NCI-H2227 (cell line): ENCODE measurements around the gene C14orf180.

Experiments
- DNase-seq: peaks from one replicate; lab custom pipeline; 2025; ENCODE audit not compliant: unreplicated experiment; lab: John Stamatoyannopoulos, UW

Gene C14orf180

DNA sequence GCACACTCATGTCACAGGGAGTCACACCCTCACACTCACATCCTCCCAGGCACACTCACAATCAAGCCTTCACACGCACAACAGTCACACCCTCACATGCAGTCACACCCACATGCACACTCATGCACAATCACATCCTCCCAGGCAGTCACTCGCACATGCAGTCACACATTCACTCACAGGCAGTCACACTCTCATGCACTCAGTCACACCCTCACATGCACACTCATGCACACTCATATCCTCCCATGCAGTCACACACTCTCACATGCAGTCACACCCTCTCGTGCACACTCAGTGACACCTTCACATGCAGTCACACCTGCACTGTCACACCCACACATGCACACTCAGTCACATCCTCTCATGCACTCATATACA, 12.7 kb downstream of the C14orf180 start:
- DNase-seq, result no peak

DNA sequence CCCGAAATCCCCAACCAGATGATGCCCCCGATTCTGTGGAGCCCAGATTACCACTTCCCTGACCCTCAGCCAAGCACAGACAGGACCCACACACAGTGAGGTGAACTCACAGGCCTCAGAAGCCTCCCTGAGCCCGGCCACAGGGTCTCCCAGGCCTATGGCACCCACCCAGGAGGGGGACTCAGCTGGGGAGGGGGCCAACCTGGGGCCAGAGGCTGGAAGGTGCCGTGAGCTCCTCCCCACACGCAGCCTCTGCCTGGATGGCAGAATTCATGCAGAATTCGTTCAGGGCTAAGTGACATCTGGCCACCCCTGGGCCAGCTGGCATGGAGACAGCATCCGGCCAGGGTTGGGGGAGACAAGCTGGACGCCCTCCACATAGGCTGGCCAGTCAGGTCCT, 13.2 kb downstream of the C14orf180 start:
- DNase-seq, result no peak

- no peak for DNase-seq
Measured at GRCh38 chr14:104593241-104593701, 13.7 kb downstream of the C14orf180 start.

DNA sequence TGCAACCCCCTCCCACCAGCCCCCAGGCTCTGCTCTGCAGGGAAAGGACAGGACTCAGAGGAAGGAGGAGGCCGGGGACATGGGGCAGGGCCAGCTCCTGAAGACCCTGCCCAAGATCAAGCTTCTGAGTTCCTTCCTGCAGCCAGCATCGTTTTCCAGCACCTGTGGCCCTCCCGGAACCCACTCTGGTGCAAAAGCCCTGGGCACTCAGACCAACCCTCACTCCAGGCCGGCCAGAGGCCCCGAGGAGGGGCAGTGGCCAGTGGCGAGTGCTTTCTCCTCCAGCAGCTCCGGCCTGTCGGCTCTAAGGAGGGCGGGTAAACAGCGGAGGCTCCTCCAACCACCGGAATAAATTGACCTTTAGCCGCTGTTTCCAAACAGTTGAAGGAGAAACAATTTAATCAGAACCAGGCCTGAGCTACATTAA, 14.2 kb downstream of the C14orf180 start:
- no peak for DNase-seq

DNA sequence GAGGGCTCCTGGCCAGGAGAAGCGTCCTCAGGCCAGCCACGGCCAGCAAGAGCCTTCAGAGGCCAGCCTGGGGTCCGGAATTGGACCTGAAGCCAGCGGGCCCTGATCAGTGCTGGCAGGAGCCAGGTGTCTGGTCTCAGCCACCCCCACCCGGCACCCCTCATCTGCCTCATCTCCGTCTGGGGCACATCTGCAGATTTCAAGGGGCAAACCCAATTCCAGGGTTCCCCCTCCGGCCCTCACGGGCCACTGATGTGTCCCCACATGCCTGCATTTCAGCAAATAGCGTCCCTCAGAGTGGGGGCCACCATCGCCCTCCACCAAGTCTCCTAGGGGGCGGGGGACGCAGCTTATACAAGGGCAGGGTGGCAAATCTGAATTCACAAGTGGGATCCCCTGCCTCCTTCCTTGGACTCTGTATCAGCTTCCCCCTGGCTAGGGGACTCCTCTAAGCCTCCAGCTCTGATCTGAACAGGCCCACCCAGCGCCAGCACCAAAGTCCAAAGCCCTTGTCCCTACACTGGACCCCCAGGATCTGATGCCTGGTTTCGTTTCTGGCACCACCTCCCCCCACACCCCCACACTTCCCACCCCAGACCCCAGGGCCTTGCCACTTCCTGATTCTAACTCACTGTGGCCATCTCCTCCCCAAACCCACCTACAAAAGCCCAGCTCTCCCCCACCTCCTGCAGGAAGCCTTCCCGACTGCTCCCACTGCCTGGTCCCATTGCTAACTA, 14.9 kb downstream of the C14orf180 start:
- DNase-seq, result no peak

- no peak for DNase-seq
Measured at GRCh38 chr14:104595116-104595675, 15.6 kb downstream of the C14orf180 start.

GRCh38 chr14:104595911-104596450, 16.4 kb downstream of the C14orf180 start:
- no peak for DNase-seq

- no peak for DNase-seq
Measured at GRCh38 chr14:104596451-104596918, 16.9 kb downstream of the C14orf180 start.

GRCh38 chr14:104596927-104597351, 17.4 kb downstream of the C14orf180 start:
- DNase-seq, result no peak

DNA sequence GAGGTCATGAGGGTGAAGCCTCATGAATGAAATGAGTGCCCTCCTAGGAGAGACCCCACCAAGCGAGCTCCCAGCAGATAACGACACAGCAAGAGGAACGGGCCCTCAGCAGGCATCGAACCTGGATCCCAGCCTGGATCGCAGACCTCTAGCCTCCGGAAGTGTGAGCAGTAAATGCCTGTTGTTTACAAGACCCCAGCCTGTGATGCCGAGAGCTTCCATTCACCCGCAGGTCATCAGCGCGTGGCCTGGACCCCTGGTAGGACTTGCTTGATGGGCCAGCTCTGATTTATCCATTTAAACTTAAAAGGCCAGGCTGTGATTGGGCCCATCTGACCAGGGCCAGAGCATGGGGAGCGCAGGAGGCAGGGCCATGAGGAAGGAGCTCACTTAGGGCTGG, 18.0 kb downstream of the C14orf180 start:
- DNase-seq, result no peak

- no peak for DNase-seq
Measured at GRCh38 chr14:104598039-104598909, 18.7 kb downstream of the C14orf180 start.

DNA sequence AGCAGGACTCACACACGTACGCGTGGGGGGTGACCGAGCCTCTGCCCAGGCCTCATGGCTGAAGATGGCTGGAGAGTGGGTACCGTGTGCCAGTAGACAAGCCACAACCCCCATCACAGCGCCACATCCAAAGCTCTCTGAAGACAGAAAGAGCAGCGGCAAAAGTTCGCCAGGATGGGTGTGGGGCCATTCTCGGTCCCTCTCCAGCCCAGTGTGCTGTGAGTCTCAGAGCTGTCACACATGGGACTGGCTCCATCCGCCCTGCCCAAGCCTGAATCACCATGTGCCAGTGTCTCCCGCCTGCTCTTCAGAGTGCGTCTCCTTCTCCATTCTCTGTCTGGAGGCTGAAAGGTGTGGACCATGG, 19.3 kb downstream of the C14orf180 start:
- DNase-seq, result no peak

DNA sequence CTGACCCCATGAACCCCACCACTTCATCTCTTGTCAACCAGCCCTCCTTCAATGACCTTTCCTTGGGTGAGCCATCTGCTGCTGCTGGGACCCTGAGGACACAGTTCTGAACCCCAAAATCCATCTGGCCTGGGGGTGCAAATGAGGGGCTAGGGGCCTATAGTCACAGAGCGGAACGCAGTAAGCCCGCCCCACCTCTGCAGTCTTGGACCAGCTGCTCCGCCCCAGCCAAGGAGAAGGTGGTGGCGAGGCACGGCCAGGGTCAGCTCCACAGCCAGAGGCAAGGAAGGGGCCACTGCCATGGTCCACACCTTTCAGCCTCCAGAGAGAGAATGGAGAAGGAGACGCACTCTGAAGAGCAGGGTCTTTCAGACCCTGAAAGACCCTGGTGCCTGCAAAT, 19.9 kb downstream of the C14orf180 start:
- DNase-seq, result no peak

DNA sequence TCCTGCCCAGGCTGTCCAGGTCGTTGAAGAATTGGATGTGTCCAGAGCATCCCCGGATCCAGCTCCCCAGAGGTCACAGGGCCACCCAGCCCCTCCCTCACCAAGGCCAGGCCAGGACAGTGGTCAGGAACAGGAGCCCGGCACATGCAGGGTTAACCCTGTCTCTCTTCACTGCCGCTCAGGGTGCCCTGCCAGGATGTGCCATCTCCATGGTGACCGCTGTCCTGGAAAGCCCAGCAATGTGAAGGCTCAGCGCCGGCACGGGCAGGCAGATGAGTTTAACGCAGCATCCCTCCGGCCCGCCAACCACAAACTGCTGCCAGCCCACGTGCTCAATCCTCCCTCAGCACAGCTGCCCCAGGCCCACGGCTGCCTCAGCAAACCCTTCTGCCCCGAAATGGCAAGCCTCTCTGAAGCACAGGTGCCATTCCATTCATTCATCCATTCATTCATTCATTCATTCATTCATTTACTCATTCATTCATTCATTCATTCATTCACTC, 20.6 kb downstream of the C14orf180 start:
- DNase-seq, result peak; percentile 80

GRCh38 chr14:104600805-104601204, 21.2 kb downstream of the C14orf180 start:
- no peak for DNase-seq

DNA sequence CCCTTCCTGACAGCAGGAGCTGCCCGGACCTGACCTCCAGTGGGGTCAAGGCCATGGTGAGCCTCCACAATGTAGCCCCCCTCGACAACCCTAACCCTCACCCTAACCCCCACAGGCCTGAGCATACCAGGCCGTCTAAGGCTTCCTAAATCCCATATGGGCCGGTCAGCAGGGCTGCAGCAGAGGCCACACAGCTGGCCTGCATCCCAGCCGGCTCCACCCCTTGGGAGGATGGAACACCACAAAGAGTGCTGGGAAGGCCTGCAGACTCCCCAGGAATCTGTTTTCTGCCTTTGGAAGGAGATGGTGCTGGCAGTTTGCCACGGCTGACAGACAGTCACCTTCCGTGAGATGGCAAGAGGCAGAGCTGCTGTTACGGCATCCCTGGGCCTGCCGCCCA, 22.2 kb downstream of the C14orf180 start:
- peak; percentile 75 for DNase-seq

- DNase-seq, result no peak
Measured at GRCh38 chr14:104602315-104602932, 22.9 kb downstream of the C14orf180 start.

GRCh38 chr14:104602933-104603325, 23.4 kb downstream of the C14orf180 start:
- DNase-seq, result no peak

- peak; percentile 39 for DNase-seq
Measured at GRCh38 chr14:104603711-104604401, 24.3 kb downstream of the C14orf180 start.
